WTC11 (cell line): ENCODE results near the gene MS4A6A.

Experiments
- ATF1 ChIP-seq: sonication (generic); formaldehyde crosslinking; IDR thresholded peaks from 2 replicates; pipeline ENCODE4 v1.8.1; 2023; ENCODE audit warnings: mild to moderate bottlenecking, moderate library complexity, missing genetic modification reagents
- ELF4 ChIP-seq: sonication (generic); formaldehyde crosslinking; IDR thresholded peaks from 2 replicates; pipeline ENCODE4 v1.8.1; 2022; ENCODE audit warnings: low read depth, mild to moderate bottlenecking, moderate library complexity, missing genetic modification reagents
- TP53 ChIP-seq: sonication (generic); formaldehyde crosslinking; IDR thresholded peaks from 2 replicates; pipeline ENCODE4 v1.8.1; 2023; ENCODE audit warnings: mild to moderate bottlenecking, missing genetic modification reagents
- ZBTB21 ChIP-seq: sonication (generic); formaldehyde crosslinking; IDR thresholded peaks from 2 replicates; pipeline ENCODE4 v1.8.1; 2023; ENCODE audit warnings: mild to moderate bottlenecking, missing genetic modification reagents, borderline replicate concordance
- TF ChIP-seq, protein P1 (sequence below): fragments of 200-600 bp; IDR thresholded peaks from 2 replicates; pipeline ENCODE4 v1.8.0; 2022; ENCODE audit warnings: antibody characterized with exemption
- TF ChIP-seq, protein P2 (sequence below): sonication (generic); formaldehyde crosslinking; IDR thresholded peaks from 2 replicates; pipeline ENCODE4 v1.8.1; 2023; ENCODE audit warnings: mild to moderate bottlenecking, missing genetic modification reagents
- TF ChIP-seq, protein P3 (sequence below): sonication (generic); formaldehyde crosslinking; conservative IDR thresholded peaks from 2 replicates; pipeline ENCODE4 v1.8.1; 2022; ENCODE audit warnings: mild to moderate bottlenecking, missing genetic modification reagents
- TF ChIP-seq, protein P4 (sequence below): fragments of 250-450 bp; sonication (Bioruptor Pico); IDR thresholded peaks from 2 replicates; pipeline ENCODE4 v1.9.0; 2021; ENCODE audit warnings: moderate library complexity, mild to moderate bottlenecking, inconsistent platforms, borderline replicate concordance
- TF ChIP-seq, protein P5 (sequence below): sonication (generic); formaldehyde crosslinking; IDR thresholded peaks from 2 replicates; pipeline ENCODE4 v1.8.0; 2022; ENCODE audit warnings: mild to moderate bottlenecking, missing genetic modification reagents
- TF ChIP-seq, protein P6 (sequence below): sonication (generic); formaldehyde crosslinking; conservative IDR thresholded peaks from 2 replicates; pipeline ENCODE4 v1.8.1; 2023; ENCODE audit warnings: mild to moderate bottlenecking, low read depth, missing genetic modification reagents, moderate library complexity
- TF ChIP-seq, protein P7 (sequence below): sonication (generic); formaldehyde crosslinking; IDR thresholded peaks from 2 replicates; pipeline ENCODE4 v1.8.1; 2022; ENCODE audit warnings: low read depth, missing genetic modification reagents, borderline replicate concordance

DNA sequence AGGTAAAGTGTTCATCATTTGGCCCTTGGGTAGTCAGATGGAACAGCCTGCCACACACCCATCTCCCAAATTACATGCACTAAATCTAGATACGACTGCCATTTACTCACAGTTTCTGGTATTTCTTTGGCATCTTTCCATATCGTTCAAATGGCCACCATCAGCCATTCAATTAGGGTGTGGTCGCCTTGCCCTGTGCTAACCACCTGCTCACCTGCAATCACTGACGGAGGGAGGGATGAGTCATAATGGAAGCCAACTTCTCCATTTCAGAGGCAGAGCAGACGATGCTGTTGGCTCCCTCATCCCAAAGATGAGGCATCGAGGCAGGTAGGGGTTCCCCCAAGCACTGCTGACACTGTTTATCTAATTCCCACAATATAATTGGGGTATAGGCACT lies 14.6 kb downstream of the MS4A6A start:
- no peak for TF ChIP-seq ATF1
- TF ChIP-seq, protein P1, sequence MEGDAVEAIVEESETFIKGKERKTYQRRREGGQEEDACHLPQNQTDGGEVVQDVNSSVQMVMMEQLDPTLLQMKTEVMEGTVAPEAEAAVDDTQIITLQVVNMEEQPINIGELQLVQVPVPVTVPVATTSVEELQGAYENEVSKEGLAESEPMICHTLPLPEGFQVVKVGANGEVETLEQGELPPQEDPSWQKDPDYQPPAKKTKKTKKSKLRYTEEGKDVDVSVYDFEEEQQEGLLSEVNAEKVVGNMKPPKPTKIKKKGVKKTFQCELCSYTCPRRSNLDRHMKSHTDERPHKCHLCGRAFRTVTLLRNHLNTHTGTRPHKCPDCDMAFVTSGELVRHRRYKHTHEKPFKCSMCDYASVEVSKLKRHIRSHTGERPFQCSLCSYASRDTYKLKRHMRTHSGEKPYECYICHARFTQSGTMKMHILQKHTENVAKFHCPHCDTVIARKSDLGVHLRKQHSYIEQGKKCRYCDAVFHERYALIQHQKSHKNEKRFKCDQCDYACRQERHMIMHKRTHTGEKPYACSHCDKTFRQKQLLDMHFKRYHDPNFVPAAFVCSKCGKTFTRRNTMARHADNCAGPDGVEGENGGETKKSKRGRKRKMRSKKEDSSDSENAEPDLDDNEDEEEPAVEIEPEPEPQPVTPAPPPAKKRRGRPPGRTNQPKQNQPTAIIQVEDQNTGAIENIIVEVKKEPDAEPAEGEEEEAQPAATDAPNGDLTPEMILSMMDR = no peak
- TF ChIP-seq, protein P2, sequence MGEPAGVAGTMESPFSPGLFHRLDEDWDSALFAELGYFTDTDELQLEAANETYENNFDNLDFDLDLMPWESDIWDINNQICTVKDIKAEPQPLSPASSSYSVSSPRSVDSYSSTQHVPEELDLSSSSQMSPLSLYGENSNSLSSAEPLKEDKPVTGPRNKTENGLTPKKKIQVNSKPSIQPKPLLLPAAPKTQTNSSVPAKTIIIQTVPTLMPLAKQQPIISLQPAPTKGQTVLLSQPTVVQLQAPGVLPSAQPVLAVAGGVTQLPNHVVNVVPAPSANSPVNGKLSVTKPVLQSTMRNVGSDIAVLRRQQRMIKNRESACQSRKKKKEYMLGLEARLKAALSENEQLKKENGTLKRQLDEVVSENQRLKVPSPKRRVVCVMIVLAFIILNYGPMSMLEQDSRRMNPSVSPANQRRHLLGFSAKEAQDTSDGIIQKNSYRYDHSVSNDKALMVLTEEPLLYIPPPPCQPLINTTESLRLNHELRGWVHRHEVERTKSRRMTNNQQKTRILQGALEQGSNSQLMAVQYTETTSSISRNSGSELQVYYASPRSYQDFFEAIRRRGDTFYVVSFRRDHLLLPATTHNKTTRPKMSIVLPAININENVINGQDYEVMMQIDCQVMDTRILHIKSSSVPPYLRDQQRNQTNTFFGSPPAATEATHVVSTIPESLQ = no peak
- TF ChIP-seq, protein P3, sequence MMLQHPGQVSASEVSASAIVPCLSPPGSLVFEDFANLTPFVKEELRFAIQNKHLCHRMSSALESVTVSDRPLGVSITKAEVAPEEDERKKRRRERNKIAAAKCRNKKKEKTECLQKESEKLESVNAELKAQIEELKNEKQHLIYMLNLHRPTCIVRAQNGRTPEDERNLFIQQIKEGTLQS (CRISPR knock-in tag) = no peak
- TF ChIP-seq, protein P4, sequence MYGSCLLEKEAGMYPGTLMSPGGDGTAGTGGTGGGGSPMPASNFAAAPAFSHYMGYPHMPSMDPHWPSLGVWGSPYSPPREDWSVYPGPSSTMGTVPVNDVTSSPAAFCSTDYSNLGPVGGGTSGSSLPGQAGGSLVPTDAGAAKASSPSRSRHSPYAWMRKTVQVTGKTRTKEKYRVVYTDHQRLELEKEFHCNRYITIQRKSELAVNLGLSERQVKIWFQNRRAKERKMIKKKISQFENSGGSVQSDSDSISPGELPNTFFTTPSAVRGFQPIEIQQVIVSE = no peak
- TF ChIP-seq ZBTB21 (CRISPR knock-in tag) = no peak
- TF ChIP-seq, protein P5, sequence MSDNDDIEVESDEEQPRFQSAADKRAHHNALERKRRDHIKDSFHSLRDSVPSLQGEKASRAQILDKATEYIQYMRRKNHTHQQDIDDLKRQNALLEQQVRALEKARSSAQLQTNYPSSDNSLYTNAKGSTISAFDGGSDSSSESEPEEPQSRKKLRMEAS (CRISPR knock-in tag) = no peak
- TF ChIP-seq, protein P6, sequence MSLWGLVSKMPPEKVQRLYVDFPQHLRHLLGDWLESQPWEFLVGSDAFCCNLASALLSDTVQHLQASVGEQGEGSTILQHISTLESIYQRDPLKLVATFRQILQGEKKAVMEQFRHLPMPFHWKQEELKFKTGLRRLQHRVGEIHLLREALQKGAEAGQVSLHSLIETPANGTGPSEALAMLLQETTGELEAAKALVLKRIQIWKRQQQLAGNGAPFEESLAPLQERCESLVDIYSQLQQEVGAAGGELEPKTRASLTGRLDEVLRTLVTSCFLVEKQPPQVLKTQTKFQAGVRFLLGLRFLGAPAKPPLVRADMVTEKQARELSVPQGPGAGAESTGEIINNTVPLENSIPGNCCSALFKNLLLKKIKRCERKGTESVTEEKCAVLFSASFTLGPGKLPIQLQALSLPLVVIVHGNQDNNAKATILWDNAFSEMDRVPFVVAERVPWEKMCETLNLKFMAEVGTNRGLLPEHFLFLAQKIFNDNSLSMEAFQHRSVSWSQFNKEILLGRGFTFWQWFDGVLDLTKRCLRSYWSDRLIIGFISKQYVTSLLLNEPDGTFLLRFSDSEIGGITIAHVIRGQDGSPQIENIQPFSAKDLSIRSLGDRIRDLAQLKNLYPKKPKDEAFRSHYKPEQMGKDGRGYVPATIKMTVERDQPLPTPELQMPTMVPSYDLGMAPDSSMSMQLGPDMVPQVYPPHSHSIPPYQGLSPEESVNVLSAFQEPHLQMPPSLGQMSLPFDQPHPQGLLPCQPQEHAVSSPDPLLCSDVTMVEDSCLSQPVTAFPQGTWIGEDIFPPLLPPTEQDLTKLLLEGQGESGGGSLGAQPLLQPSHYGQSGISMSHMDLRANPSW (CRISPR knock-in tag) = no peak
- no peak for TF ChIP-seq TP53 (CRISPR knock-in tag)
- no peak for TF ChIP-seq ELF4 (CRISPR knock-in tag)
- TF ChIP-seq, protein P7, sequence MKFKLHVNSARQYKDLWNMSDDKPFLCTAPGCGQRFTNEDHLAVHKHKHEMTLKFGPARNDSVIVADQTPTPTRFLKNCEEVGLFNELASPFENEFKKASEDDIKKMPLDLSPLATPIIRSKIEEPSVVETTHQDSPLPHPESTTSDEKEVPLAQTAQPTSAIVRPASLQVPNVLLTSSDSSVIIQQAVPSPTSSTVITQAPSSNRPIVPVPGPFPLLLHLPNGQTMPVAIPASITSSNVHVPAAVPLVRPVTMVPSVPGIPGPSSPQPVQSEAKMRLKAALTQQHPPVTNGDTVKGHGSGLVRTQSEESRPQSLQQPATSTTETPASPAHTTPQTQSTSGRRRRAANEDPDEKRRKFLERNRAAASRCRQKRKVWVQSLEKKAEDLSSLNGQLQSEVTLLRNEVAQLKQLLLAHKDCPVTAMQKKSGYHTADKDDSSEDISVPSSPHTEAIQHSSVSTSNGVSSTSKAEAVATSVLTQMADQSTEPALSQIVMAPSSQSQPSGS (CRISPR knock-in tag) = no peak
